Measurements from ENCODE around the gene MBTD1.
"Not testable (repeated sequence)": the region's sequence is repeated elsewhere in the genome, so short reads cannot be mapped to it uniquely, and the experiment has no call there.

MBTD1 gene

DNA sequence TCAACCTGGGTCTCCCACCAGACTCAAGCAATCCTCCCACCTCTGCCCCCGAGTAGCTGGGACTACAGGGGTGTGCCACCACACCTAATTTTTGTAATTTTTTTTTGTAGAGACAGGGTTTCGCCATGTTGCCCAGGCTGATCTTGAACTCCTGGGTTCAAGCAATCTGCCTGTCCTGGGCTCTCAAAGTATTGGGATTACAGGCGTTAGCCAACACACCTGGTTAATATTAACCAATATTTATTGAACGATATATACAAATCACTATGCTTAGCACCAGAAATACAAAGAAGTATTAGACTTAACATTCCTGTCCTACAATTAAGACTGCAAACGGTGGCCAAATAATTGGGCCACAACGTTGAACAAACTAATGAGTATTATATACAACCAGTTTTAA lies 4.2 kb downstream of the MBTD1 start:
- DNase-seq (ENCODE audit: low spot score) = no peak

DNA sequence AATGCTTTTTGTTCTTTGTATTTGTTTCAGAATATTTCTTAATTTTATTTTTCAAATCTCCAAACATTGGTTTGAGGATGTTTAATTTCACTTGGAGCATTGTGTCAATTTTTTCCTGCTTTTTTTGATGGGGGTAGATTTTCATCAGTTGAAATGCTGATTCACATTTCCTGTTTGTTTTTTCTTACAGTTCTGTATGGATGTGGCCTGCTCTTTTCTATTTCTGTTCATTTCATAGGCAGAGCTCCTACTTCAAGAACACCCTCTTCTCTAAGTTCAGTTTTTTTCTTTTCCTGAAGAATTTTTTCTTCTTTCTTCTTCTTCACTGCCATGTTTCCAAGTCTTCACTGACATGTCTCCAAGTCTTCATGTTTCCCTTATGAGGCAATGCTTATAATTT lies 8.8 kb downstream of the MBTD1 start:
- DNase-seq (ENCODE audit: low spot score) = no peak

DNA sequence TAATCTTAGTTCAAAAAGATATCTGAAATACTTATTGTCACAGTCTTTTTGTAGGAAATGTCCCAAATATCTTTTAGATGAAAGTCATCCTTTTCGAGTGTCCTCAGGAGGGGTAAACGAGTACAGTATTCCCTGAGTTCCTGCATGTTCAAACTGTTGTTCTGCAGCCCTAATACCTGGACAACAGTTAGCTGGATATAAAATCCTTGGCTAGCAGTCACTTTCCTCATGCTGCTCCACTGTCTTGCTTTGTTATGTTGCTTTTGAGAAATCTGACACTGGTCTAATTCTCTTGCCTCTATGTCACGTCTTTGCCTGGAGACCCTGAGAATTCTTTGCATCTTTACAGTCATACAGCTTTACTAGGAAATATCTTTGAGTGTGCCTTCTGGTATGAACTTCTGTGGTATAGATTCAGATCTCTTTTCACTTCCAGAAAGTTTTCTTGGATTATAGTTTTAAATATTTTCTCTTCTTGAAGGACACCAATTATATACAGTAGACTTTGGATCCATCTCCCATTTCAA lies 9.5 kb downstream of the MBTD1 start:
- no peak for DNase-seq (ENCODE audit: low spot score)

DNA sequence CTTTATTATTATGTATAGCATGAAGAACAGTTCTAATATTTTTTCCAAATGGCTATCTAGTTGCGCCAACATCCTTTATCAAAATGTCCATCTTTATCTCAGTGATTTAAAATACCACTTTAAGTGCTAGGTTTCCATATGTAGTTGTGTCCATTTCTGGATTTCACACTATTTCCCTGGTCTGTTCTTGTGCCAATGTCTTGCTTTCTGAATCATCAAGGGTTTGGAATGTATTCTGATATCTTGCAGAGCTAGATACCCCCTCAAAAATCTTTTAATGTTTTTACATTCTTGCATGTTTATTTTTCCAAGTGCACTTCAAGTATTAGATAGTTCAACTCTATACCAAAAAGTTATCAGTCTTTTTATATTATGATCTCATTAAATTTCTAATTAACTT lies 14.3 kb downstream of the MBTD1 start:
- DNase-seq (ENCODE audit: low spot score) = no peak

DNA sequence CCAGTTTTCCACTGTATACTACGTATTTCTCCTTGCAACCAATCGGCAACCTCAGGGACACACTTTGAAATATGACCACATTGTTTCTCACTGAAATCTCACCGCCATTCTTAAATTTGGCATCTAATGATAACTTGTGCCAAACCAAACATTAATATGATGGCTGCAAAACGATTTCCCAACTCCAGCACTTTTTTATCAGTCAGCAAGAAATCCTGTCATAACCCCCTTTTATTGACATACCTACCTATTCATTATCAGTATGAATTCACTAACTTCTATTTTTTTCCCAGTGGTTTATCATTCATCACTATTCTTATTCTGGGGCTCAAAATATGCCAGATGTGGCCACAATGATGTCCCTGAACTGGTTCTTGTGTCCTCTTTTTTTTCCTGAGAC lies 15.8 kb downstream of the MBTD1 start:
- no peak for DNase-seq (ENCODE audit: low spot score)

DNA sequence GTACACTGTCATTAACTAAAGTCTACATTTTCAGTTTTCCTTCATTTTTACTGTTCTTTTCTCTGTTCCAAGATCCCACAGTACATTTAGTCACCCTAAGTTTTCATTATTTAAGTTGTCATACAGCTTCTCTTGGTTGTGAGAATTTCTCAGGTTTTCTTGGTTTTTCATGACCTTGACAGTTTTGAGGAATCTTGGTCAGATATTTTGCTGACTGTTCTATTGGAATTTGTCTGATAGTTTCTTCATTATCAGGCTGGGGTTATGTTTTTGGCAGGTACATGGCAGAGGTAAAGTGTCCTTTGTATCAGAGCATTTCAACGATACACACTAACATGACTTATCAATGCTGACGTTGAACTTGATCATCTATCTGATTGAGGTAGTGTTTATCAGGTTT lies 19.6 kb downstream of the MBTD1 start:
- DNase-seq (ENCODE audit: low spot score) = no peak

DNA sequence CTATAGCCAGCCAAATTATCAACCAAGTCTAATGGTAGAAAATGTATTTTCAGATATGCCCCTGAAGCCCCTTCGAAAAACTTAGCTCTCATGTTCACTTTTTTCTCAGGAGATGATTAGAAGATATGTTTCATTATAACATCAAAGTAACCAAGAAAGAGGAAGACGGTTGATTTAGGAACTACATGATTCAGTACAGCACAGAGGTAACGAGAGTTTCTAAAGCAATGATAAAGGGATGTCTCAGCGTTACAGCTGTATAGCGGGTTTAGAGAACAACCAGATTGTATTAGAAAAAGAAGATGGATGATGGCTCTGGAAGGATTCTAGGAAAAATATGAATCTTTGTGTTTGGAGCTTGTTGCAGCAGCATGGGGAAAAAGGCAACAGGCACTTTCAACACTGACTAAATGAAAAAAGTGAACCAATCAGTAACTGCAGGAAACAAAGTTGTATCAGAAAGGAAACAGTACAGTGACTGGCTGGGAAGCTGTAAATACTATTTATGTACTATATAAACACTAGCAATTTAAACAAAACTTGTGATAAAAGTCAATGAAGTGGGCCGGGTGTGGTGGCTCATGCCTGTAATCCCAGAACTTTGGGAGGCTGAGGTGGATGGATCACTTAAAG lies 21.5 kb downstream of the MBTD1 start:
- DNase-seq (ENCODE audit: low spot score) = no peak

DNA sequence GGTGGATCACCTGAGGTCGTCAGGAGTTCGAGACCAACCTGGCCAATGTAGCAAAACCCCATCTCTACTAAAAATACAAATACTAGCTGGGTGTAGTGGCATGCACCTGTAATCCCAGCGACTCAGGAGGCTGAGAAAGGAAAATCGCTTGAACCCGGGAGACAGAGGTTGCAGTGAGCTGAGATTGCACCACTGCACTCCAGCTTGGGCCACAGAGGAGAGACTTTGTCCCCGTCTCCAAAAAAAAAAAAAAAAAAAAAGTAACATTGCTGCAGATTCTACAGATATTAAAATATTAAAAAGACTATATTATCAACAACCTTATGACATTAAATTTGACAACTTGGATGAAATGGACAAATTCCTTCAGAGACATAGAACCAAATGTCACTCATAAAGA lies 25.7 kb downstream of the MBTD1 start:
- no peak for DNase-seq (ENCODE audit: low spot score)

DNA sequence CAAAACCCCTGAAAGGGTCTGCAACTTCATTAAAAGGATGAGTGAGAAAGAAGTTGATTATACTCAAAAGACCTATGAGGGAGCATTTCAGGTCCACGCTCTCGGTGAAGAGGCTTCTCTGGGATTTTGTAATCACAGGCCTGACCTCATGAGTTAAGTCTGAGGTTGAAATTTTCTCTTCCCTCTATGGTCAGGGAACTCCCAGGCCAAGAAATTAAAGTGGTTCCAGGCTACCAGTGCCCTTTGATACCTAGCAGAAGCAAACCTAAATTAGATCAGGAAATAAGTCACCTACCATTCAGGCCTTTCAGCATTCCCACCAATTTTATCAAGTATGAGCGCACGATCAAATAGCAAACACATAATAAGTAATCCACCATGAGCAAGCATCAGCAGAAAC lies 27.9 kb downstream of the MBTD1 start:
- no peak for DNase-seq (ENCODE audit: low spot score)

DNA sequence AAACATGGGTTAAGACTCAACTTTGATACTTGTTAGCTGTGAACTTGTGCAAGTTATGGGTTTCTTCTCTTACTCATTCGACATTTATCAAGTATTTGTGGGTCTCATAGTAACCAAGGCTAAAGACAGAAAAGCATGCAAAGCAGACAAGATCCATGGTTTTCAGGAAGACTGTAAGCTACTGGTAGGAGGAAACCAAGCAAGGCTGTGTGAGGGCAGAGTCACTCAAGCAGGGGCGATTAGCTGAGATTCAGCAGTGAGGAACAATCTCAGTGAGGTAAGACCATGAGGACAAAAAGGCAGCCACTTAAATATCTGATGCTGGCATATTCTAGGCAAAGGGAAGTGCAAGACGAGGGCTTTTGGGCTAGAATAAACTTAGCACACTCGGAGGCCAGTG lies 29.5 kb downstream of the MBTD1 start:
- no peak for DNase-seq (ENCODE audit: low spot score)

DNA sequence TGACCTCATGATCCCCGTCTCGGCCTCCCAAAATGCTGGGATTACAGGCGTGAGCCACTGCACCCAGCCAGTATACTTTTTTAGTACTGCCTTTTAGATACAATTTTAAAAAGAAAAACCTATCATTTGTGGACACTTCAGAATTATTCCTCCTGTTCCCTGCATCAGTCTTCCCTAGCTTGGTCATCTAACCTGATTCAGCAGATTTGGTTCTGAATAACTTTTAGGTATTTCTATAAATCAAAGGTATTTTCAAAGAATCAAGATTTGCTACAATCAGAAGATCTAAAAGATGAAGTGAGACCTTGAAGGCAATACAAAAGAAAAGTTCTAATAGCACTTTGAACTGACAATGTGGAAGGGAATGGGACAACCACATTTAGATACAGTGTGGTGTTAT lies 30.0 kb downstream of the MBTD1 start:
- no peak for DNase-seq (ENCODE audit: low spot score)

DNA sequence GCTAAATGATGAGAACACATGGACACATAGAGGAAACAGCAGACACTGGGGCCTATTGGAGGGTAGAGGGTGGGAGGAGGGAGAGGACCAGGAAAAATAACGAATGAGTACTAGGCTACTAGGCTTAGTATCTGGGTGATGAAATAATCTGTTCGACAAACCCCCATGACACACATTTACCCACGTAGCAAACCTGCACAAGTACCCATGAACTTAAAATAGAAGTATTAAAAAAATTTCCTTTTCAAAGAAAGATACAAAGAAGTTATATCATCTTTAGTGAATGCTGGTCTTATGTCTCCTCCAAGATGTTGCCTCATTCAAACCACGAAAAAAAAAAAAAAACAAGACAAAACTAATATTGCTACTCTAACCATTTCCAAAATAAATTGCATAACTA lies 31.7 kb downstream of the MBTD1 start:
- DNase-seq (ENCODE audit: low spot score) = no peak

DNA sequence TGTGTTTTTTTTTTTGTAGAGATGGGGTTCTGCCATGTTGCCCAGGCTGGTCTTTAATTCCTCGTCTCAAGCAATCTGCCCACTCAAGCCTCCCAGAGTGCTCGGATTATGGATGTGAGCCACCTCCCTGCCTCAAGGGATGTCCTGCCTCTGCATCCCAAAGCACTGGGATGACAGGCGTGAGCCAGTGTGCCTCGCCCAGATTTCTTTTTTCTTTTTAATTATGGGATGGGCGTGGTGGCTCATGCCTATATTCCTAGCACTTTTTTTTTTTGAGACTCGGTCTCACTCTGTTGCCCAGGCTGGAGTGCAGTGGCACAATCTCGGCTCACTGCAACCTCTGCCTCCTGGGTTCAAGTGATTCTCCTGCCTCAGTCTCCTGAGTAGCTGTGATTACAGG lies 34.3 kb downstream of the MBTD1 start:
- not testable (repeated sequence) for DNase-seq (ENCODE audit: low spot score)

DNA sequence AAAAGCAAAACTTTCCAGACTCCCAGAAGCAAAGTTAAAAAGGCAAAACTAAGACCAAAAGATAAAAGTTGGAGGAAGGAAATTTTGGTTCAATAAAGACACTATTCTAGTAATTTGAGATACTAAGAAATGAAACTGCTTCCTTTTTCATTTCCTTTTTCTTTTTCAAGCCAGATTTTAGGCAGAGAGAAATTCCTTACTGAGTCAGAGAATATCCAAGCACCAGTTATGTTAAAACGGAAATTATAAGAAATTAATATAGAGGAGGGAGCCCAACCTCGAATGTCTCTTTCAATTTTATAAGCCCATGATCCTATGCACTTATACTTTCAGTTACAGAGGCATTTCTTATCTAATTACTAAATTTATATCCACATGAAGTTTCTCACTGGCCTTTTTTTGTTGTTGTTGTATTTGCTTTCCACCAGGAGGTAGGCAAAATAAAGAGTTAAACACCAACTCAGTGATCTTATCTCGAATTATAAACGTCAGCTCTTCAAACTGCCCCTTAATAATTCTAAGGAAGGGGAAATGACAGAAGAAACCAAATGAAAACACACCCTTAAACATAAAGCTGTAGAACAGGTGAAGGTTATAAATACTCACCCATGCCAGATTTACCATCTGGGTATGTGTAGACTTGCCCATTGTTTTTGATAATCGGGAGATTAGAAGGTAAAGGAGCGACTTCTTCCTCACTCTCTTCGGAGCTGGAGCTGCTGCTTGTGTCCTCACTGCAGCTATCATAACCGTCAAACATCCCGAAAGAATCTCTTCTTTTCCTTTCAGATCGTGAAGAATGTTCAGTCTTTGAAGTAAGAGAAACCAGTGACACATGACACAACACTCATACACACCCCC lies 35.2 kb downstream of the MBTD1 start:
- DNase-seq (ENCODE audit: low spot score) = no peak

DNA sequence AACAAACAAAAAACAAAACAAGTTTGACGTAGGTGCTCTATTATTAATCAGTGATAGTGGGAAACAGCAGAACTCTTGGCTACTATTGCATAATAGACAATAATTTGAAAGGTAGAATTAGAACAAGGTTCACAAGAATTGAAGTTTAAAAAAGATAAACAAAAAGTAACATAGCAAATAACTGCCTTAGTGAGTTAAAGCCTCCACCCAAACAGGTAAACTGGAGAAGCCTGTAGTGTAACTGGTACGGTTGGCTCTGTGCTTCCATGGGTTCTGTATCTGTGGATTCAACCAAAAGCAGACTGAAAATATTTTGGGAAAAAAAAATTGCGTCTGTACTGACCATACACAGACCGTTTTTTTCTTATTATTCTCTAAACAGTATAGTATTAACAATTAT lies 38.5 kb downstream of the MBTD1 start:
- DNase-seq (ENCODE audit: low spot score) = no peak

DNA sequence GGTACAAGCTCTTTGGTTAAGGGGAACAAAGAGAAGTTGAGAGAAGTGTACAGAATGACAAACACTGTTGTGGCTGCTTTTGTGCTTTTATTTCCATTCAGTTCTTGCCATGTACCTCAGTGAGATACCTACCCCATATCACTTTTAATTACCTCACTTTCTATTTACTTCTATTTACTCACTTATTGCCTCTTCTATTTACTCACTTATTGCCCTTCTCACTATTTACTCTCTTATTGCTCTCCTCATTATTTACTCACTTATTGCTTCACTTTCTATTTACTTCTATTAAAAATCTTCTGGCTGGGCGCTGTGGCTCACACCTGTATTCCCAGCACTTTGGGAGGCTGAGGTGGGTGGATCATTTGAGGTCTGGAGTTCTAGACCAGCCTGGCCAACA lies 41.9 kb downstream of the MBTD1 start:
- no peak for DNase-seq (ENCODE audit: low spot score)

DNA sequence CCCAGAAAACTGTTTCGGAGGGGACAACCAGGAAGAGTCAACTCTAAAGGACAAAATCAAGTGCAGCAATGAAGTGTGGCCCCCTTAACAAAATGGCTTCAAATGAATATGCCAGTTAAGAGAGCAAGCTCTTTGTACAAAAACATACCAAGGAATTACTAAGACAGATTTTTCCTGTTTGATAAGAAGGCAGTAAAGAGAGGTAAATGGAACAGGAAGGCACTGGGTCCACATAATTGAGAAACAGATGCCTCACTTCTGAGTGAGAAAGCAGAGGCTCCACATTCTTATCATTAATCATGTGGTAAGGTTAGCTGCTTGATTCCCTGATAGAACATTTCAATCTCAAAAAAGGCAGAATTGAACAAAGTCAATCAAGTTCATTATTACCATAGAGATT lies 44.9 kb downstream of the MBTD1 start:
- no peak for DNase-seq (ENCODE audit: low spot score)

DNA sequence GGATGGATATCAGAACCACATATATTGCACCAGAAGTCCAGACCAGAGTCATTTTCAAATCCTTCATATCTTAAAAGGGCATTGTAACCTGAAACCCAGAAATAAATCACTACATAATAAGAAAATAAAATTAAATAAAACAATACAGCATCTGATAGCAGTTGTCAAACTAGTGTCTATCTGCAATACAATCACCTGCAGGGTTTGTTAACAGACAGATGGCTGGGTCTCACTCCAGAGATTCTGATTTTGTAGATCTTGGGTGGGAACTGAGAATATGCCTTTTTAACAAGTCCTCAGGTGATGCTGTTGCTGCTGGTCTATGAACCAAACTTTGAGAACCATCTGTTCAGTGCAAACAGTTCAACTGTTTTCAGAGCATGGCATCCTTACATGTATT lies 56.0 kb downstream of the MBTD1 start:
- DNase-seq (ENCODE audit: low spot score) = no peak

DNA sequence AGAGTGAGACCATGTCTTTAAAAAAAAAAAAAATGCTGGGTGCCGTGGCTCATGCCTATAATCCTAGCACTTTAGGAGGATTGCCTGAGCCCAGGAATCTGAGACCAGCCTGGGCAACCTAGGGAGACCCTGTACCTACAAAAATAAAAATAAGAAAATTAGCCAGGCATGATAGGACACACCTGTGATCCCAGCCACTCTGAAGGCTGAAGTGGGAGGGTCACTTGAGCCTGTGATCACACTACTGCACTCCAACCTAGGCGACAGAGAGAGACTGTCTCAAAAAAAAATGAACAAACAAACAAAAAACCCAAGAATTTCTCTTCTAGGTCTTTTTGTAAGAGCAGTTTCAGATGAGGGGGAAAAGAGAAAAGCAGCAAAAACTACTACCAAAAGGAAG lies 59.0 kb downstream of the MBTD1 start:
- DNase-seq (ENCODE audit: low spot score) = no peak

DNA sequence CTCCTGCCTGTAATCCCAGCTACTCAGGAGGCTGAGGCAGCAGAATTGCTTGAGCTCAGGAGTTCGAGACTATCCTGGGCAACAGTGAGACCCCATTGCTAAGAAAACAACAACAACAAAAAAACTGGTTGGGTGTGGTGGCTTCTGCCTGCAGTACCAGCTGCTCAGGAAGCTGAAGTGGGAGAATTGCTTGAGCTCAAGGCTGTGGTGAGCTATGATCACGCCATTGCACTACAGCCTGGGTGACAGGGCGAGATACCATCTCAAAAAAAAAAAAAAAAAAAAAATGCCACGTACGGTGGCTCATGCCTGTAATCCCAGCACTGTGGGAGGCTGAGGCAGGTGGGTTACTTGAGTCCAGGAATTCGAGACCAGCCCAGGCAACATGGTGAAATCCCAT lies 59.6 kb downstream of the MBTD1 start:
- no peak for DNase-seq (ENCODE audit: low spot score)

DNA sequence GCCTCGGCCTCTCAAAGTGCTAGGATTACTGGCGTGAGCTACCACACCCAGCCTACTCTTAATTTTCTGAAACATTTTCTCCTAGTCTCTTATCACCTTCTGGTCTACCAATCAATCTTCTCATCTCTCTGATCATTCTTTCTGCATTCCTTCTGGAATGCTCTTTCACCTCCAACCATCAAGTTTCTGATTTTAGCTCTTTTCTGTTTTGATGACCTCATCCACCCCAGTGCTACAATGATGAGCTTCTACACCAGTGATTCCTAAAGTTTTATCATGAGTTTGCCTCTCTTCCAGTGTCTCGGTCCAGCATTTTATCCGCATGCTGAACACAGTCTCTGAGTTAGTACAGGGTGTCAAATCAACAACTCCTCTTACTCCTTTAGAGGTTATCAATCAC lies 62.1 kb downstream of the MBTD1 start:
- no peak for DNase-seq (ENCODE audit: low spot score)

DNA sequence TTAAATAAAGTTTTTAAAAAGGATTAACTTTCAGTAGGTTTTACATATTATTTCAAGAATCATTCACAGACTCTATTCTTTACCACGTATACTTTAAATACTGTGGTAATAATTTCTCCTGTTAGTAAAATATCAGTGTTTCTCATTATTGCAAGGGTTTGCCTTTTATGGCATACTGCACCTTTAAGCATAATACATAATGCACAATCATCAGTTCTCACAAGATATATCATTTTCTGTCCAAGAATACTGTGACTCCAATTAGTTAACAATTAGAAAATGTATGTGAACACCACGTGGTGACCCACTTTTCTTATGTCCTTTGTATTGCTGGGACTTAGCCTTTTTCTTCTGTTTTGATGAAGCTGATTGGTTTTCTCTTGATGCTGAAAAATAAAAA lies 68.0 kb downstream of the MBTD1 start:
- DNase-seq (ENCODE audit: low spot score) = no peak

DNA sequence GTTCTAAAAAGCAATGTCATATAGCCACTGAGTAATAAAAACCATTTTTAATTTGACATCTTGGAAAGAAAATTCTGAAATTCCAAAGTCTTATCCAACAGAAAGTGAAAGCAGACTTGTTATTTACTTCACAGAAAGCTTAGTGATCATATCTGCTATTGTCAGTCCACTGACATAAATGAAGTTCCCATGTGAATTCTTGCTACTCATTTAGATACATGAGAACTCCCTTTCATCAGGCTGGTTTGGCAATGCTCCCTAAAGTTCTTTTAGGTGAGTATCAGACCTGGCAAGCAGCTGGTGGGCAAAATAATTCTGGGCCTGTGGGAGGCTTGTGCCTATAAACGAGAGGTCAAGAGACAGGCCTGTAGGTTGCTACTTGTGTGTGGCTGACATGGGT lies 70.2 kb downstream of the MBTD1 start:
- DNase-seq (ENCODE audit: low spot score) = no peak

DNA sequence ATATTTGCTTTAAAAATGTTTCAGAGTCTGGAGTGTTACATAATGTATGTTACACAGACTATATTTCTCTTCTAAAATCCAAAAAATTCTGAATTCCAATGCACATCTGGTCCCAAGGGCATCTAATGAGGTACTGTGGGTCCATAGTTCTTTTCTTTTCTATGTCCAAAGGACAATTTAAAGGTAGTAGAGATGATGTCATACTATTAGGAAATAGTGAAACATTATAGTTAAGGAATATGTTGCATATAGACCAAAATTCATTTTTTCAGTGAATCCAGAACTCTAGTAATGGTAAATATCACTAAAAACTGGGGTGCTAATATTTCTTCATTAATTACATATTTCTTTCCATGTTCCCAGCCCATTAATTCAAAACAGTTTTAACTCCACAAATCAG lies 70.7 kb downstream of the MBTD1 start:
- DNase-seq (ENCODE audit: low spot score) = no peak
